D721Med (cell line): ENCODE data around the gene FAM111A.

Experiments
- DNase-seq: peaks from one replicate; pipeline ENCODE4 v3.0.0; 2011; ENCODE audit warnings: low spot score; ENCODE audit not compliant: insufficient read length
- FAIRE-seq: peaks from 2 replicates; lab custom pipeline; 2011; peaks lifted over from hg19 to GRCh38; lab: Jason Lieb, UNC
- TF ChIP-seq, protein P1 (sequence below): IDR thresholded peaks from 2 replicates; pipeline ENCODE4 v1.5.1; 2012; ENCODE audit warnings: mild to moderate bottlenecking, control low read depth; ENCODE audit not compliant: insufficient read depth; ENCODE audit errors: missing control alignments

FAM111A gene

GRCh38 chr11:59171508-59172322, 29.1 kb downstream of the FAM111A start, which contains the start of gene DTX4:
DTX4 (plus strand) TSS chr11:59172132; CDS start chr11:59172596, 464 bp downstream.
- peak; percentile 43 for DNase-seq
- no peak for FAIRE-seq
- TF ChIP-seq, protein P1, sequence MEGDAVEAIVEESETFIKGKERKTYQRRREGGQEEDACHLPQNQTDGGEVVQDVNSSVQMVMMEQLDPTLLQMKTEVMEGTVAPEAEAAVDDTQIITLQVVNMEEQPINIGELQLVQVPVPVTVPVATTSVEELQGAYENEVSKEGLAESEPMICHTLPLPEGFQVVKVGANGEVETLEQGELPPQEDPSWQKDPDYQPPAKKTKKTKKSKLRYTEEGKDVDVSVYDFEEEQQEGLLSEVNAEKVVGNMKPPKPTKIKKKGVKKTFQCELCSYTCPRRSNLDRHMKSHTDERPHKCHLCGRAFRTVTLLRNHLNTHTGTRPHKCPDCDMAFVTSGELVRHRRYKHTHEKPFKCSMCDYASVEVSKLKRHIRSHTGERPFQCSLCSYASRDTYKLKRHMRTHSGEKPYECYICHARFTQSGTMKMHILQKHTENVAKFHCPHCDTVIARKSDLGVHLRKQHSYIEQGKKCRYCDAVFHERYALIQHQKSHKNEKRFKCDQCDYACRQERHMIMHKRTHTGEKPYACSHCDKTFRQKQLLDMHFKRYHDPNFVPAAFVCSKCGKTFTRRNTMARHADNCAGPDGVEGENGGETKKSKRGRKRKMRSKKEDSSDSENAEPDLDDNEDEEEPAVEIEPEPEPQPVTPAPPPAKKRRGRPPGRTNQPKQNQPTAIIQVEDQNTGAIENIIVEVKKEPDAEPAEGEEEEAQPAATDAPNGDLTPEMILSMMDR, result peak; percentile 96

DNA sequence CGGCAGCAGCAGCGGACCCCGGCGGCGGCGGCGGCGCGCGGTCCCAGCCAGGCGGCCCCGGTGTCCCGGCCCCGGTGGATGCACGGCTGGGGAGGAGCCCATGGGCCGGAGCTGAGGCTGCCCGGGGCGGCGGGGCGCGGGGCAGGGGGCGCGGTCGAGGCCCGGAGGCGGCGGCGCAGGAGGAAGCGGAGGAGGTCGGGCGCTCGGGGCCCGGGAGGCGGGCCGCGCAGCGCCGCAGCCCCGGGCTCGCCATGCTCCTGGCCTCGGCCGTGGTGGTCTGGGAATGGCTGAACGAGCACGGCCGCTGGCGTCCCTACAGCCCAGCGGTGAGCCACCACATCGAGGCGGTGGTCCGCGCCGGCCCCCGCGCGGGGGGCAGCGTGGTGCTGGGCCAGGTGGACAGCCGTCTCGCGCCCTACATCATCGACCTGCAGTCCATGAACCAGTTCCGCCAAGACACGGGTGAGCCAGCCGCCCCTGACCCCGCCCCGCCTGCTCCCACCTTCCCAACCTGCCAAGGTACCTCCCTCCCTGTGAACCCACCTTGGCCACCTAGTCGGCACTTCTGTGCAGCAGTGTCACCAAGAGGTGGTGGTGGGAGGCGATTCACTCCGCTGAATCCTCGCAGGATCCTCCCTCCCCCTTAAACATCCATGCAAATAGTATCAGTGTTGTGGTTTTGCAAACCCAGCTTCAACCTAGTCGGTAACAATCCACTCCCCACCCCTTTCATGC, 29.9 kb downstream of the FAM111A start:
- DNase-seq (no peak), FAIRE-seq (no peak)
- TF ChIP-seq, protein P1, result no peak

GRCh38 chr11:59173080-59173963, 30.7 kb downstream of the FAM111A start:
- FAIRE-seq (no peak), DNase-seq (no peak)
- TF ChIP-seq, protein P1, result no peak

GRCh38 chr11:59173964-59174663, 31.5 kb downstream of the FAM111A start:
- no peak for FAIRE-seq
- no peak for DNase-seq
- TF ChIP-seq, protein P1, result no peak

- FAIRE-seq, result no peak
- no peak for DNase-seq
- TF ChIP-seq, protein P1, result no peak
These were observed 32.0 kb downstream of the FAM111A start for GRCh38 chr11:59174664-59175033.

DNA sequence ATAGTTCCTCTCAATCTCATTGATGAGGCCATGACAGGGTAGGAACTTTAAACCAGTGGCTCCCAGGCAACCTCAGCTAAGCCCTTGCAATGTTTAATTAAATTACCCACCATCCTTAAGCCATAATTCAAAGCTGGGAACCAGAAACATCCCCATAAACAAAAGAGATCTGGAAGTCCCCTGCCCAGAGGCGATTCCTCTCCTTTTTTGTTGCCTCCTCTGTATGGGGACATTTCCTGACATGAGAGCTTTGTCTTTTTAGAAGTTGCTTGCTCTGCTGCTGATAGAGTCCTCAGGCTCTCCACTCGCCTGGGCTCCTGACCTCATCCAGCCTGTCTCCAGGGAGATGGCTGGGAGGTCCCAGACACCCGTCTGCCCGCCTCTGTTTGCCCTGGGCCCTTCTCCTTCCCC, 32.4 kb downstream of the FAM111A start:
- DNase-seq, result no peak
- no peak for FAIRE-seq
- TF ChIP-seq, protein P1, result no peak
